K562 (cell line): ENCODE results near the gene COL23A1. TPM values are rescaled to one million over a fixed set of nuclear protein-coding genes. Genes with fewer than 3 reads are reported as not detected.

ENCODE experiments used
- ARID3A ChIP-seq: IDR thresholded peaks from 2 replicates; pipeline ENCODE4 v1.6.1; 2012; ENCODE audit warnings: low read depth, low read length, improper control_type of control experiment, borderline replicate concordance
- DACH1 ChIP-seq: fragments of 450-650 bp; IDR thresholded peaks from 2 replicates; pipeline ENCODE4 v1.6.1; 2018; ENCODE audit not compliant: partially characterized antibody
- HNRNPLL ChIP-seq: fragments of 200-400 bp; formaldehyde crosslinking; IDR thresholded peaks from 2 replicates; pipeline ENCODE4 v1.6.1; 2017; ENCODE audit warnings: low read length, low read depth, mild to moderate bottlenecking; ENCODE audit not compliant: poor library complexity, severe bottlenecking
- MNT ChIP-seq, 2 experiments: fragments of 450-650 bp; conservative IDR thresholded peaks; 2 replicates each; pipeline ENCODE4 v1.6.1; 2017; ENCODE audit warnings: mild to moderate bottlenecking in 2 of 2, moderate library complexity in 2 of 2
- ZBTB33 ChIP-seq: sonication (generic); formaldehyde crosslinking; IDR thresholded peaks from 2 replicates; pipeline ENCODE4 v1.8.1; 2023; ENCODE audit warnings: mild to moderate bottlenecking, missing genetic modification reagents
- polyA plus RNA-seq, 8 experiments: library from polyadenylated mRNA; depleted of rRNA in 4 of 8; stranded (reverse) in 5 of 8; unstranded in 3 of 8; fragments of >200 nt; fragmentation: Nextera tagmentation in 2 of 8; fragmentation: Illumina TruSeq in 1 of 8; extraction: Ambion mirVana in 2 of 8; extraction: Trizol in 1 of 8; gene quantifications; 2 replicates each; pipeline versions ENCODE4 v1.2.1 to v1.2.3, GENCODE V29; 2011 to 2014; ENCODE audit warnings: inconsistent platforms in 1 of 8, missing spikeins in 1 of 8
- total RNA-seq, 7 experiments: library from RNA; depleted of rRNA in 6 of 7; stranded (reverse); fragments of >200 nt in 6 of 7; fragmentation: Illumina TruSeq in 2 of 7; extraction: Trizol in 2 of 7; gene quantifications; 2 replicates each; pipeline versions ENCODE4 v1.2.1 to v1.2.3, GENCODE V29; 2011 to 2021; ENCODE audit warnings: low replicate concordance in 1 of 7

Gene COL23A1
- total and polyA plus RNA-seq, 9 of the 15 experiments (the other 6 are each of a cell fraction or from before 2014, with no cell fraction given), result 0.09 TPM; not detected in 8

- no peak for TF ChIP-seq MNT (conservative IDR thresholded peaks at IDR 0.05)
- no peak for TF ChIP-seq HNRNPLL
- TF ChIP-seq DACH1, result no peak
- no peak for TF ChIP-seq ZBTB33 (CRISPR knock-in tag)
- no peak for TF ChIP-seq ARID3A
Observed at GRCh38 chr5:178325679-178326373, 264.4 kb downstream of the COL23A1 start (continued).
